GM19351 (cell line): ENCODE data around the gene SLC6A19.
"Not testable (repeated sequence)": the region's sequence is repeated elsewhere in the genome, so short reads cannot be mapped to it uniquely, and the experiment has no call there.

Experiments used
- ATAC-seq: cut with Tn5 transposase; IDR thresholded peaks from one replicate; pipeline ENCODE4 v1.9.1; 2021; ENCODE audit warnings: mild to moderate bottlenecking, moderate library complexity; ENCODE audit not compliant: unreplicated experiment

Gene SLC6A19

GRCh38 chr5:1220351-1220750 is 19.0 kb downstream of the SLC6A19 start:
- ATAC-seq: no peak

- no peak for ATAC-seq
Measured at GRCh38 chr5:1220831-1221230, 19.4 kb downstream of the SLC6A19 start.

GRCh38 chr5:1221721-1222120 is 20.3 kb downstream of the SLC6A19 start:
- no peak for ATAC-seq

- ATAC-seq: no peak
Measured at GRCh38 chr5:1222147-1222546, 20.8 kb downstream of the SLC6A19 start.

GRCh38 chr5:1222621-1223277 is 21.4 kb downstream of the SLC6A19 start:
- no peak for ATAC-seq

GRCh38 chr5:1223278-1223670 is 21.9 kb downstream of the SLC6A19 start:
- ATAC-seq: no peak

GRCh38 chr5:1224631-1225030 is 23.2 kb downstream of the SLC6A19 start:
- no peak for ATAC-seq

GRCh38 chr5:1225081-1225480 is 23.7 kb downstream of the SLC6A19 start, which contains the start of gene SLC6A18:
SLC6A18 (plus strand) TSS chr5:1225381; CDS start chr5:1225478, 97 bp downstream.
- no peak for ATAC-seq

GRCh38 chr5:1226231-1226630 is 24.8 kb downstream of the SLC6A19 start:
- no peak for ATAC-seq

- ATAC-seq: no peak
Measured at GRCh38 chr5:1226839-1227581, 25.6 kb downstream of the SLC6A19 start.

- no peak for ATAC-seq
Measured at GRCh38 chr5:1227667-1228066, 26.3 kb downstream of the SLC6A19 start.

- no peak for ATAC-seq
Measured at GRCh38 chr5:1228120-1228519, 26.7 kb downstream of the SLC6A19 start.

- ATAC-seq: not testable (repeated sequence)
Measured at GRCh38 chr5:1229023-1229422, 27.6 kb downstream of the SLC6A19 start.

- no peak for ATAC-seq
Measured at GRCh38 chr5:1229822-1230221, 28.4 kb downstream of the SLC6A19 start.

- no peak for ATAC-seq
Measured at GRCh38 chr5:1230551-1230950, 29.2 kb downstream of the SLC6A19 start.

- ATAC-seq: no peak
Measured at GRCh38 chr5:1231354-1231905, 30.0 kb downstream of the SLC6A19 start.

GRCh38 chr5:1232780-1233179 is 31.4 kb downstream of the SLC6A19 start:
- no peak for ATAC-seq

GRCh38 chr5:1235379-1235778 is 34.0 kb downstream of the SLC6A19 start:
- ATAC-seq: no peak

GRCh38 chr5:1235838-1236237 is 34.4 kb downstream of the SLC6A19 start:
- no peak for ATAC-seq

- no peak for ATAC-seq
Measured at GRCh38 chr5:1239505-1240251, 38.3 kb downstream of the SLC6A19 start.

- ATAC-seq: no peak
Measured at GRCh38 chr5:1240496-1241260, 39.3 kb downstream of the SLC6A19 start.
